ENCODE measurements around the gene PLB1. TPM values are rescaled to one million over a fixed set of nuclear protein-coding genes. Genes with fewer than 3 reads are reported as not detected.

The PLB1 gene
- total RNA-seq, 1 donor from 2014 or later, result 2.2 TPM

GRCh38 chr2:28453396-28453795, 42.5 kb upstream of the PLB1 start:
- no peak for TF ChIP-seq CTCF (IDR thresholded peaks at IDR 0.05; ENCODE audit: unreplicated experiment)
- Mint-ChIP-seq H3K9me3 (no peaks in the 10 kb centered on the region), H3K4me1 (peaks cover 9% of the 10 kb centered on the region), H3K4me3 (no peak overlapping the region), H3K27ac (no peak overlapping the region), H3K27me3 (ENCODE audit: low read depth) (no peaks in the 10 kb centered on the region), H3K36me3 (no peaks in the 10 kb centered on the region)
- DNase-seq (ENCODE audit: low spot score in 2 of 2, unreplicated experiment in 2 of 2), result no peak

- H3K36me3 Mint-ChIP-seq, result no peaks in the 10 kb centered on the region
- no peak overlapping the region for H3K27ac Mint-ChIP-seq
- no peaks in the 10 kb centered on the region for H3K27me3 Mint-ChIP-seq (ENCODE audit: low read depth)
- no peak for DNase-seq (ENCODE audit: low spot score in 2 of 2, unreplicated experiment in 2 of 2)
- no peak overlapping the region for H3K4me3 Mint-ChIP-seq
- TF ChIP-seq CTCF (IDR thresholded peaks at IDR 0.05; ENCODE audit: unreplicated experiment), result no peak
- H3K9me3 Mint-ChIP-seq, result no peaks in the 10 kb centered on the region
- peaks cover 9% of the 10 kb centered on the region for H3K4me1 Mint-ChIP-seq
These were observed 41.6 kb upstream of the PLB1 start for GRCh38 chr2:28454016-28454930.

GRCh38 chr2:28457237-28457636, 38.6 kb upstream of the PLB1 start:
- Mint-ChIP-seq H3K4me3 (no peak overlapping the region), H3K4me1 (no peaks in the 10 kb centered on the region), H3K36me3 (peaks cover 2% of the 10 kb centered on the region), H3K27me3 (ENCODE audit: low read depth) (peaks cover under 1% of the 10 kb centered on the region), H3K27ac (no peak overlapping the region), H3K9me3 (peaks cover 7% of the 10 kb centered on the region)
- TF ChIP-seq CTCF (IDR thresholded peaks at IDR 0.05; ENCODE audit: unreplicated experiment), result no peak
- no peak for DNase-seq (ENCODE audit: low spot score in 2 of 2, unreplicated experiment in 2 of 2)

GRCh38 chr2:28461056-28461455, 34.8 kb upstream of the PLB1 start:
- no peak for TF ChIP-seq CTCF (IDR thresholded peaks at IDR 0.05; ENCODE audit: unreplicated experiment)
- no peak for DNase-seq (ENCODE audit: low spot score in 2 of 2, unreplicated experiment in 2 of 2)
- peaks cover 22% of the 10 kb centered on the region for H3K9me3 Mint-ChIP-seq
- H3K27me3 Mint-ChIP-seq (ENCODE audit: low read depth), result peaks cover 2% of the 10 kb centered on the region
- peaks cover 2% of the 10 kb centered on the region for H3K36me3 Mint-ChIP-seq
- no peak overlapping the region for H3K4me3 Mint-ChIP-seq
- no peaks in the 10 kb centered on the region for H3K4me1 Mint-ChIP-seq
- H3K27ac Mint-ChIP-seq, result no peak overlapping the region

GRCh38 chr2:28462122-28462521, 33.7 kb upstream of the PLB1 start:
- DNase-seq (ENCODE audit: low spot score in 2 of 2, unreplicated experiment in 2 of 2), result no peak
- Mint-ChIP-seq H3K4me3 (no peak overlapping the region), H3K36me3 (peaks cover 2% of the 10 kb centered on the region), H3K9me3 (peaks cover 22% of the 10 kb centered on the region), H3K27ac (no peak overlapping the region), H3K27me3 (ENCODE audit: low read depth) (peaks cover 2% of the 10 kb centered on the region), H3K4me1 (no peaks in the 10 kb centered on the region)
- no peak for TF ChIP-seq CTCF (IDR thresholded peaks at IDR 0.05; ENCODE audit: unreplicated experiment)

Data from mesothelial cell of epicardium (in vitro differentiated cells).